Colonic mucosa (tissue), 4 donors: ENCODE results near the gene SEC24D. TPM values are rescaled to one million over a fixed set of nuclear protein-coding genes. Genes with fewer than 3 reads are reported as not detected.

Experiments used
- DNase-seq: peaks from one replicate; pipeline ENCODE4 v3.0.0-alpha.2; 2020
- H3K27ac ChIP-seq: fragments of 200-600 bp; one replicate; pipeline ENCODE4 v1.8.0; 2021
- H3K27me3 ChIP-seq: fragments of 200-600 bp; one replicate; pipeline ENCODE4 v1.8.0; 2021
- H3K36me3 ChIP-seq: fragments of 200-600 bp; one replicate; pipeline ENCODE4 v1.8.0; 2021
- H3K4me1 ChIP-seq: fragments of 200-600 bp; one replicate; pipeline ENCODE4 v1.8.0; 2021; ENCODE audit warnings: mild to moderate bottlenecking
- H3K4me3 ChIP-seq: fragments of 200-600 bp; one replicate; pipeline ENCODE4 v1.8.0; 2021
- H3K9ac ChIP-seq, 2 donors: one replicate each; pipeline ENCODE4 v1.7.0; 2013; ENCODE audit warnings: control low read depth in 2 of 2, low read depth in 2 of 2, low read length in 2 of 2
- H3K9me3 ChIP-seq: fragments of 200-600 bp; one replicate; pipeline ENCODE4 v1.8.0; 2021
- intact Hi-C: fragments of 100-400 bp; cut with DNase I; formaldehyde crosslinking; loops from one replicate; pipeline ENCODE4 v1.14.1; 2022
- total RNA-seq, 2 donors: library from RNA; stranded (reverse); fragmentation: NEBNext Ultra II Directional in 1 of 2; extraction: Animal tissue kit (Norgen Biotek cat#: 25700) in 1 of 2; gene quantifications; one replicate each; pipeline ENCODE4 v1.2.1, GENCODE V29; 2021
- TF ChIP-seq, protein P1 (sequence below): fragments of 200-600 bp; IDR thresholded peaks from one replicate; pipeline ENCODE4 v1.8.0; 2022; ENCODE audit warnings: antibody characterized with exemption, mild to moderate bottlenecking
- donor health status: healthy.
- donor health status: DM: no; HTN: no; CAD: no.
- donor health status: DM: no; HTN: no; CAD: no.

SEC24D gene
- total RNA-seq, 2 donors from 2014 or later = 71.8 to 77.0 TPM

GRCh38 chr4:118866442-118866841 is 30.5 kb upstream of the SEC24D start:
- Histone ChIP-seq H3K4me1 (no peaks in the 10 kb centered on the region), H3K27me3 (no peaks in the 10 kb centered on the region), H3K9me3 (no peaks in the 10 kb centered on the region), H3K27ac (no peak overlapping the region), H3K36me3 (no peaks in the 10 kb centered on the region), H3K4me3 (no peak overlapping the region), H3K9ac (no peak overlapping the region)
- TF ChIP-seq, protein P1, sequence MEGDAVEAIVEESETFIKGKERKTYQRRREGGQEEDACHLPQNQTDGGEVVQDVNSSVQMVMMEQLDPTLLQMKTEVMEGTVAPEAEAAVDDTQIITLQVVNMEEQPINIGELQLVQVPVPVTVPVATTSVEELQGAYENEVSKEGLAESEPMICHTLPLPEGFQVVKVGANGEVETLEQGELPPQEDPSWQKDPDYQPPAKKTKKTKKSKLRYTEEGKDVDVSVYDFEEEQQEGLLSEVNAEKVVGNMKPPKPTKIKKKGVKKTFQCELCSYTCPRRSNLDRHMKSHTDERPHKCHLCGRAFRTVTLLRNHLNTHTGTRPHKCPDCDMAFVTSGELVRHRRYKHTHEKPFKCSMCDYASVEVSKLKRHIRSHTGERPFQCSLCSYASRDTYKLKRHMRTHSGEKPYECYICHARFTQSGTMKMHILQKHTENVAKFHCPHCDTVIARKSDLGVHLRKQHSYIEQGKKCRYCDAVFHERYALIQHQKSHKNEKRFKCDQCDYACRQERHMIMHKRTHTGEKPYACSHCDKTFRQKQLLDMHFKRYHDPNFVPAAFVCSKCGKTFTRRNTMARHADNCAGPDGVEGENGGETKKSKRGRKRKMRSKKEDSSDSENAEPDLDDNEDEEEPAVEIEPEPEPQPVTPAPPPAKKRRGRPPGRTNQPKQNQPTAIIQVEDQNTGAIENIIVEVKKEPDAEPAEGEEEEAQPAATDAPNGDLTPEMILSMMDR = no peak
- intact Hi-C loops = no loop called here
- DNase-seq = no peak

GRCh38 chr4:118865091-118865708 is 29.3 kb upstream of the SEC24D start:
- no peaks in the 10 kb centered on the region for H3K36me3 ChIP-seq
- no peaks in the 10 kb centered on the region for H3K27me3 ChIP-seq
- H3K9ac ChIP-seq = no peak overlapping the region
- intact Hi-C loops = no loop called here
- H3K4me3 ChIP-seq = no peak overlapping the region
- TF ChIP-seq, protein P1 = peak; percentile 54
- peak; percentile 23 for DNase-seq
- H3K4me1 ChIP-seq = no peaks in the 10 kb centered on the region
- H3K27ac ChIP-seq = no peak overlapping the region
- H3K9me3 ChIP-seq = no peaks in the 10 kb centered on the region

DNA sequence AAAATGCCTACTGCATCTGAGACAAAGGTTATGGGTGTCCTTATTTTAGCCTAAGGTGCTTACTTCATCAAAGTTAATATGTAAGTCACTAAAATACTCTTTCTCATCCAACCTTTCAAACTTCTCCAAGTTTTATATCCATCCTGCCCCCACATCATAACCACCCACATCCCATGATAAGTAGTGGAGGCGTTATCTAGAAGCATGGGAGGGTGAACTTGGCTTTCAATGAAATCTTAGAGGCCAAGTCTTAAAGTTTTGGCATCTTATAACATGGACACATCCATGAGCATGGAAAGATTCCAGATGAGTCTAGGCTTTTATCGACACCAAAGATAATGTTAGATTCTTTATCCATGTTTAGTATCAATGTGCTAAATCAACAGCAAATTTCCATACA is 22.9 kb upstream of the SEC24D start:
- no peaks in the 10 kb centered on the region for H3K36me3 ChIP-seq
- DNase-seq = no peak
- H3K27ac ChIP-seq = no peak overlapping the region
- intact Hi-C loops = no loop called here
- H3K4me1 ChIP-seq = no peaks in the 10 kb centered on the region
- no peak overlapping the region for H3K9ac ChIP-seq
- TF ChIP-seq, protein P1 = no peak
- H3K27me3 ChIP-seq = no peaks in the 10 kb centered on the region
- H3K9me3 ChIP-seq = no peaks in the 10 kb centered on the region
- H3K4me3 ChIP-seq = no peak overlapping the region

GRCh38 chr4:118857760-118858159 is 21.8 kb upstream of the SEC24D start:
- no peaks in the 10 kb centered on the region for H3K27me3 ChIP-seq
- H3K27ac ChIP-seq = no peak overlapping the region
- TF ChIP-seq, protein P1 = no peak
- intact Hi-C loops = no loop called here
- H3K9ac ChIP-seq = no peak overlapping the region
- H3K4me1 ChIP-seq = no peaks in the 10 kb centered on the region
- H3K36me3 ChIP-seq = no peaks in the 10 kb centered on the region
- no peak for DNase-seq
- H3K4me3 ChIP-seq = no peak overlapping the region
- H3K9me3 ChIP-seq = no peaks in the 10 kb centered on the region

GRCh38 chr4:118850488-118851173 is 14.7 kb upstream of the SEC24D start:
- H3K9me3 ChIP-seq = no peaks in the 10 kb centered on the region
- H3K4me1 ChIP-seq = no peaks in the 10 kb centered on the region
- TF ChIP-seq, protein P1 = no peak
- intact Hi-C loops = no loop called here
- peak; percentile 40 for DNase-seq
- no peaks in the 10 kb centered on the region for H3K27me3 ChIP-seq
- peak overlapping the region; percentile 15 for H3K4me3 ChIP-seq
- no peak overlapping the region for H3K27ac ChIP-seq
- H3K36me3 ChIP-seq = no peaks in the 10 kb centered on the region
- no peak overlapping the region for H3K9ac ChIP-seq
